ENCODE data around the gene WDFY3.

DNA sequence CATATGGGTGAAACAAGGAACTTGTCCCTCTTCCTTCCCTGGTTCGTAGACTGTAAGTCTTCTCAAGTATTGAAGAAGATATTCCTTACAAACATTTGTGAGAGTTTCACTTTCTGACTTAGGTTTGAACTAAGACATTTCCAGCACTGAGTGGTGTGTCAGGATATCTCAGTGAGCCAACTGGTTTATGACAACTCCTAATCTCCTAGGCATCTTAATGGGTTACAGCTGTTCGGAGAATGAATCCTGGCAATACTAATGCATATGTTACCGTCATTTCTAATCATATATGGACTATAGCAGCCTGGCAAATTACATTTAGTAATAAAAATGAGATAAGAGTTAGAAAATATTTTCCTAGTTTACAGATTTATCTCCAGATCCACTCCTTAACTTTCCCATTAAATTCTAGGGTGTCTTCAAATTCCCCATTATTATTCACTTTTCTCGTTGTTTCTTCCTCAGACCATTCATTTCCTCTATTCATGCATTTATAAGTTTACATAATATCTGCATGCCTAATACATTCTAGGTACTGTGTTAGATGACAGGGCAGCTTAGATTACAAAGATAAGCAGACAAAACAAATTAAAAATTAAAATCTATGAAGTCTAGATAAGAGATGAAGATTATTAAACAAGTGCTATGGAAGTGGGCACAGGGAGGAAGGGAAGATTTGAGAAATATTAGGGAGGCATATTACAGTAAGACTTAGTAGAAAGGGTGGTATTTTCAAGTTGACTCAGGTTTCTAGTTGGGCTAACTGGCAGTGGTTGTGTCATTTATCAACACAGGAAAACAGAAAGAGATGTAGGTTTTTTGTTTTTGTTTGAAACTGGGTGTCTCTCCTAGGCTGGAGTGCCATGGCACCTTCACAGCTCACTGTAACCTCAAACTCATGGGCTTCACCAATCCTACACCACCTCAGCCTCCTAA, 173.9 kb downstream of the WDFY3 start:
- no peak for TF ChIP-seq EZH2phosphoT487 (IDR thresholded peaks at IDR 0.05; ENCODE audit: insufficient read depth, low read depth)
- no peak for TF ChIP-seq EZH2 (IDR thresholded peaks at IDR 0.05; ENCODE audit: insufficient read depth, poor library complexity, severe bottlenecking)

All from GM23248 (cell line).